ENCODE results near the gene KMT2D. TPM values are rescaled to one million over a fixed set of nuclear protein-coding genes. Genes with fewer than 3 reads are reported as not detected.

Gene KMT2D
- total RNA-seq, 1 donor = 24.6 TPM

DNA sequence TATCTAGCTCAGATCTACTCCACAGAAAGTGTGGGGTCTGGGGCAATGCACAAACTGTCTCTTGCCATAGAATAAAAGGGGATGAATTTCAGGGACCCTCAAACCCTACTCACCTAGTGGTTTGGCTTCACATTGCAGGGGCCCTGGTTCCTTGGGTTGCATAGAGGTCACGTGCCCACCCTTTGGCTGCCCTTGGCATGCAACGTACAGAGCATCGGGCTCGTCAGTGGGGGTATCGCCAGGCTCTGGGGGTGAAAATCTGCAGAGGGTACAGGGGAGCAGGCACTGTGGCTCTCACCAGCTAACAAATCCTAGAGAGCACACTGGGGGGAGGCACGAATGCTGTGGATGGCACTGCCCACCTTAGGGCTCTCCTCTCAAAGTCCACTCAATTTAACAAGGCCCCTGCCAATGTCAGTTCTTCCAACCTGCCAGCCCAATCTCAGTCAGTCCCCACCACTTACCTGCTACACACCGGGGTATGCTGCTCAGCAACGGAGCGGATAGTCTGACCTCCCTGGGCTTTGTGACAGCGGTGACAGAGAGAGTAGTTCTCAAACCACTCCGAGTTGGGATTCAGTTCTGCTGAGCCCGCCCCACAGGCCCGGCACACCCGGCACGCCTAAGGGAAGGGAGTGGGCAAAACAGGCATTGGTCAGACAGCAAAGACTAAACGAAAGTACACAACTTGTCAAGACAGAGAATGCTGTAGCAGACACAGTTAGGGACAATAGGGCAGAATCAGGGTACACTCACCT lies 8.0 kb downstream of the KMT2D start:
- Histone ChIP-seq H3K9me3 (ENCODE audit: low read depth, low read length) (no peaks in the 10 kb centered on the region), H3K36me3 (ENCODE audit: insufficient read depth, low read length) (peaks cover 75% of the 10 kb centered on the region), H3K27me3 (ENCODE audit: insufficient read depth, low read length) (no peaks in the 10 kb centered on the region), H4K20me1 (ENCODE audit: insufficient read depth, low read length) (peaks cover 79% of the 10 kb centered on the region), H3K79me2 (ENCODE audit: insufficient read depth, low read length) (peaks cover 91% of the 10 kb centered on the region), H3K4me2 (ENCODE audit: insufficient read depth, low read length) (no peak overlapping the region), H3K27ac (ENCODE audit: low read depth, low read length) (no peak overlapping the region), H3K4me3 (ENCODE audit: insufficient read depth, low read length) (no peak overlapping the region), H3K4me1 (ENCODE audit: insufficient read depth, low read length) (peaks cover 36% of the 10 kb centered on the region), H2AFZ (ENCODE audit: low read length) (no peak overlapping the region)
- TF ChIP-seq, protein P1, sequence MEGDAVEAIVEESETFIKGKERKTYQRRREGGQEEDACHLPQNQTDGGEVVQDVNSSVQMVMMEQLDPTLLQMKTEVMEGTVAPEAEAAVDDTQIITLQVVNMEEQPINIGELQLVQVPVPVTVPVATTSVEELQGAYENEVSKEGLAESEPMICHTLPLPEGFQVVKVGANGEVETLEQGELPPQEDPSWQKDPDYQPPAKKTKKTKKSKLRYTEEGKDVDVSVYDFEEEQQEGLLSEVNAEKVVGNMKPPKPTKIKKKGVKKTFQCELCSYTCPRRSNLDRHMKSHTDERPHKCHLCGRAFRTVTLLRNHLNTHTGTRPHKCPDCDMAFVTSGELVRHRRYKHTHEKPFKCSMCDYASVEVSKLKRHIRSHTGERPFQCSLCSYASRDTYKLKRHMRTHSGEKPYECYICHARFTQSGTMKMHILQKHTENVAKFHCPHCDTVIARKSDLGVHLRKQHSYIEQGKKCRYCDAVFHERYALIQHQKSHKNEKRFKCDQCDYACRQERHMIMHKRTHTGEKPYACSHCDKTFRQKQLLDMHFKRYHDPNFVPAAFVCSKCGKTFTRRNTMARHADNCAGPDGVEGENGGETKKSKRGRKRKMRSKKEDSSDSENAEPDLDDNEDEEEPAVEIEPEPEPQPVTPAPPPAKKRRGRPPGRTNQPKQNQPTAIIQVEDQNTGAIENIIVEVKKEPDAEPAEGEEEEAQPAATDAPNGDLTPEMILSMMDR (IDR thresholded peaks at IDR 0.05; ENCODE audit: extremely low read depth, low read depth, low read length) = no peak
- DNase-seq (ENCODE audit: insufficient read length, low spot score, missing footprints) = peak; percentile 65

DNA sequence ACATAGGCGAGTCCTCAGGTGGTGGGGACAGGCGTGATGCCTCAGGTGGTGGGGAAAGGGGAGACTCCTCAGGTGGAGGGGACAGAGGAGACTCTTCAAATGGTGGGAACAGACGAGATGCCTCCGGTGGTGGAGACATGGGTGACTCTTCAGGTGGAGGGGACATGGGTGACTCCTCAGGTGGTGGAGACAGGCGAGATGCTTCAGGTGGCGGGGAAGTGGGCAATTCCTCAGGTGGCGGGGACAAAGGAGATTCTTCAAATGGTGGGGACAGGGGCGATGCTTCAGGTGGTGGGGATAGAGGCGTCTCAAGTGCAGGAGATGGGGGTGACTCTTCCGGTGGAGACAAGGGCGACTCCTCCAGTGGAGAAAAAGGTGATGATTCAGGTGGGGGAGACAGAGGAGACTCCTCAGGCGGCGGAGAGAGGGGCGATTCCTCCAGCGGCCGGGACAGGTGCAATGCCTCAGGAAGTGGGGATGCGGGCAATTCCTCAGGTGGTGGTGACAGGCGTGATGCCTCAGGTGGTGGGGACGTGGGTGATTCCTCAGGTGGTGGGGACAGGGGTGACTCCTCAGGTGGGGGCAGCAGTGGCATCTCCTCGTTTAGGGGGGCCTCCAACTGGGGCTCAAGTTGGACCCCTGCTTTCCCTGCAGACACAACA lies 8.7 kb downstream of the KMT2D start:
- H3K9me3 ChIP-seq (ENCODE audit: low read depth, low read length) = no peaks in the 10 kb centered on the region
- H3K4me1 ChIP-seq (ENCODE audit: insufficient read depth, low read length) = peaks cover 29% of the 10 kb centered on the region
- no peak overlapping the region for H3K4me3 ChIP-seq (ENCODE audit: insufficient read depth, low read length)
- TF ChIP-seq, protein P1 (IDR thresholded peaks at IDR 0.05; ENCODE audit: extremely low read depth, low read depth, low read length) = no peak
- H3K36me3 ChIP-seq (ENCODE audit: insufficient read depth, low read length) = peaks cover 81% of the 10 kb centered on the region
- H3K79me2 ChIP-seq (ENCODE audit: insufficient read depth, low read length) = peaks cover 84% of the 10 kb centered on the region
- H3K4me2 ChIP-seq (ENCODE audit: insufficient read depth, low read length) = no peak overlapping the region
- H3K27ac ChIP-seq (ENCODE audit: low read depth, low read length) = no peak overlapping the region
- H4K20me1 ChIP-seq (ENCODE audit: insufficient read depth, low read length) = peaks cover 74% of the 10 kb centered on the region
- H2AFZ ChIP-seq (ENCODE audit: low read length) = no peak overlapping the region
- peak; percentile 65 for DNase-seq (ENCODE audit: insufficient read length, low spot score, missing footprints)
- no peaks in the 10 kb centered on the region for H3K27me3 ChIP-seq (ENCODE audit: insufficient read depth, low read length)

DNA sequence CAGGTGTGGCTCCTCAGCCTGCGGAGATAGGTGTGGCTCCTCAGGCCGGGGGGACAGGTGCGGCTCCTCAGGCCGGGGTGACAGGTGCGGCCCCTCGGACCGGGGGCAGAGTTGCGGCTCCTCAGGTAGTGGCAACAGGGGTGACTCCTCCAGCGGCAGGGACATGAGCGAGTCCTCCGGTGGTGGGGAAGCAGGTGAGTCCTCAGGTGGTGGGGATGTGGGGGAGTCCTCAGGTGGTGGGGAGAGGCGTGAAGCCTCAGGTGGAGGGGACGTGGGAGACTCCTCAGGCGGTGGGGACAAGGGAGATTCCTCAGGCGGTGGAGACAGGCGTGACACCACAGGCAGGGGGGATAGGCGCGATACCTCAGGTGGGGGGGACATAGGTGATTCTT lies 9.2 kb downstream of the KMT2D start:
- H3K27ac ChIP-seq (ENCODE audit: low read depth, low read length) = no peak overlapping the region
- peaks cover 82% of the 10 kb centered on the region for H3K79me2 ChIP-seq (ENCODE audit: insufficient read depth, low read length)
- no peaks in the 10 kb centered on the region for H3K27me3 ChIP-seq (ENCODE audit: insufficient read depth, low read length)
- H3K4me1 ChIP-seq (ENCODE audit: insufficient read depth, low read length) = peaks cover 24% of the 10 kb centered on the region
- H3K4me3 ChIP-seq (ENCODE audit: insufficient read depth, low read length) = no peak overlapping the region
- DNase-seq (ENCODE audit: insufficient read length, low spot score, missing footprints) = peak; percentile 58
- H3K9me3 ChIP-seq (ENCODE audit: low read depth, low read length) = no peaks in the 10 kb centered on the region
- no peak overlapping the region for H2AFZ ChIP-seq (ENCODE audit: low read length)
- TF ChIP-seq, protein P1 (IDR thresholded peaks at IDR 0.05; ENCODE audit: extremely low read depth, low read depth, low read length) = no peak
- H3K4me2 ChIP-seq (ENCODE audit: insufficient read depth, low read length) = no peak overlapping the region
- H3K36me3 ChIP-seq (ENCODE audit: insufficient read depth, low read length) = peaks cover 86% of the 10 kb centered on the region
- peaks cover 69% of the 10 kb centered on the region for H4K20me1 ChIP-seq (ENCODE audit: insufficient read depth, low read length)
